ENCODE measurements around the gene RGL3.
"Not testable (repeated sequence)": the region's sequence is repeated elsewhere in the genome, so short reads cannot be mapped to it uniquely, and the experiment has no call there.

The RGL3 gene

GRCh38 chr19:11418549-11419506, at the start of gene RGL3:
Gene RGL3 (minus strand): TSS chr19:11419314. CDS start chr19:11419278, 36 bp downstream.
- no peak for TF ChIP-seq CTCF (IDR thresholded peaks at IDR 0.05; ENCODE audit: insufficient read depth, low read depth, low read length, missing control alignments)
- H3K4me3 ChIP-seq (ENCODE audit: low read depth, low read length) = no peak within 1 kb of the TSS
- DNase-seq (ENCODE audit: low read depth) = no peak

GRCh38 chr19:11468266-11468845, 49.2 kb upstream of the RGL3 start:
- DNase-seq (ENCODE audit: low read depth); H3K4me3 ChIP-seq (ENCODE audit: low read depth, low read length): not testable (repeated sequence)

GRCh38 chr19:11465600-11465999, 46.5 kb upstream of the RGL3 start:
- no peak for DNase-seq (ENCODE audit: low read depth)
- no peak overlapping the region for H3K4me3 ChIP-seq (ENCODE audit: low read depth, low read length)
- no peak for TF ChIP-seq CTCF (IDR thresholded peaks at IDR 0.05; ENCODE audit: insufficient read depth, low read depth, low read length, missing control alignments)

GRCh38 chr19:11464333-11465265, 45.5 kb upstream of the RGL3 start:
- DNase-seq (ENCODE audit: low read depth) = no peak
- TF ChIP-seq CTCF (IDR thresholded peaks at IDR 0.05; ENCODE audit: insufficient read depth, low read depth, low read length, missing control alignments) = no peak
- no peak overlapping the region for H3K4me3 ChIP-seq (ENCODE audit: low read depth, low read length)

- H3K4me3 ChIP-seq (ENCODE audit: low read depth, low read length) = no peak overlapping the region
- DNase-seq (ENCODE audit: low read depth) = no peak
- no peak for TF ChIP-seq CTCF (IDR thresholded peaks at IDR 0.05; ENCODE audit: insufficient read depth, low read depth, low read length, missing control alignments)
These were observed 44.3 kb upstream of the RGL3 start for GRCh38 chr19:11463391-11463790.

- TF ChIP-seq CTCF (IDR thresholded peaks at IDR 0.05; ENCODE audit: insufficient read depth, low read depth, low read length, missing control alignments) = no peak
- no peak for DNase-seq (ENCODE audit: low read depth)
- H3K4me3 ChIP-seq (ENCODE audit: low read depth, low read length) = no peak overlapping the region
These were observed 42.3 kb upstream of the RGL3 start for GRCh38 chr19:11461453-11461852.

GRCh38 chr19:11460207-11460606, 41.1 kb upstream of the RGL3 start:
- TF ChIP-seq CTCF (IDR thresholded peaks at IDR 0.05; ENCODE audit: insufficient read depth, low read depth, low read length, missing control alignments) = peak; percentile 45
- H3K4me3 ChIP-seq (ENCODE audit: low read depth, low read length) = no peak overlapping the region
- no peak for DNase-seq (ENCODE audit: low read depth)

- DNase-seq (ENCODE audit: low read depth); H3K4me3 ChIP-seq (ENCODE audit: low read depth, low read length): not testable (repeated sequence)
These were observed 39.8 kb upstream of the RGL3 start for GRCh38 chr19:11458912-11459311.
